HEK293 (cell line): ENCODE results near the gene ZFYVE19.
A peak's percentile ranks its signal among the peaks of the same experiment; 100 is the strongest.

Experiments used
- GLIS2 ChIP-seq: fragments of 450-650 bp; formaldehyde crosslinking; IDR thresholded peaks from 2 replicates; pipeline ENCODE4 v1.5.1; 2016; ENCODE audit warnings: missing biosample characterization, missing genetic modification characterization
- KLF8 ChIP-seq: fragments of 450-650 bp; formaldehyde crosslinking; IDR thresholded peaks from 2 replicates; pipeline ENCODE4 v1.5.1; 2016; ENCODE audit warnings: missing biosample characterization, missing genetic modification characterization
- KLF9 ChIP-seq: fragments of 450-650 bp; formaldehyde crosslinking; IDR thresholded peaks from 2 replicates; pipeline ENCODE4 v1.5.1; 2016; ENCODE audit warnings: missing biosample characterization, missing genetic modification characterization, low read depth
- MYNN ChIP-seq: fragments of 450-650 bp; formaldehyde crosslinking; IDR thresholded peaks from 2 replicates; pipeline ENCODE4 v1.5.1; 2016; ENCODE audit warnings: missing biosample characterization, missing genetic modification characterization, borderline replicate concordance
- OVOL3 ChIP-seq: fragments of 450-650 bp; formaldehyde crosslinking; IDR thresholded peaks from 2 replicates; pipeline ENCODE4 v1.5.1; 2016; ENCODE audit warnings: missing biosample characterization, missing genetic modification characterization
- TSHZ1 ChIP-seq: fragments of 450-650 bp; formaldehyde crosslinking; IDR thresholded peaks from 2 replicates; pipeline ENCODE4 v1.5.1; 2016; ENCODE audit warnings: missing biosample characterization, missing genetic modification characterization, borderline replicate concordance
- YY1 ChIP-seq: fragments of 450-650 bp; formaldehyde crosslinking; IDR thresholded peaks from 2 replicates; pipeline ENCODE4 v1.5.1; 2018; ENCODE audit warnings: missing biosample characterization, missing genetic modification characterization
- ZBTB17 ChIP-seq: fragments of 450-650 bp; formaldehyde crosslinking; IDR thresholded peaks from 2 replicates; pipeline ENCODE4 v1.5.1; 2016; ENCODE audit warnings: missing biosample characterization, missing genetic modification characterization
- ZBTB7A ChIP-seq: fragments of 450-650 bp; formaldehyde crosslinking; IDR thresholded peaks from 2 replicates; pipeline ENCODE4 v1.5.1; 2016; ENCODE audit warnings: low read depth, missing biosample characterization, missing genetic modification characterization
- ZBTB8A ChIP-seq: fragments of 450-650 bp; formaldehyde crosslinking; IDR thresholded peaks from 2 replicates; pipeline ENCODE4 v1.5.1; 2016; ENCODE audit warnings: missing biosample characterization, missing genetic modification characterization
- ZEB2 ChIP-seq: fragments of 450-650 bp; formaldehyde crosslinking; IDR thresholded peaks from 2 replicates; pipeline ENCODE4 v1.5.1; 2016; ENCODE audit warnings: missing biosample characterization, missing genetic modification characterization
- ZIC2 ChIP-seq: fragments of 450-650 bp; formaldehyde crosslinking; IDR thresholded peaks from 2 replicates; pipeline ENCODE4 v1.5.1; 2016; ENCODE audit warnings: missing biosample characterization, missing genetic modification characterization
- ZNF146 ChIP-seq: fragments of 450-650 bp; formaldehyde crosslinking; IDR thresholded peaks from 2 replicates; pipeline ENCODE4 v1.5.1; 2016; ENCODE audit warnings: missing biosample characterization, missing genetic modification characterization
- ZNF148 ChIP-seq: fragments of 450-650 bp; formaldehyde crosslinking; IDR thresholded peaks from 2 replicates; pipeline ENCODE4 v1.5.0; 2017; ENCODE audit warnings: missing biosample characterization, missing genetic modification characterization, borderline replicate concordance
- ZNF155 ChIP-seq: fragments of 450-650 bp; formaldehyde crosslinking; IDR thresholded peaks from 2 replicates; pipeline ENCODE4 v1.5.1; 2016; ENCODE audit warnings: missing biosample characterization, missing genetic modification characterization
- ZNF202 ChIP-seq: fragments of 450-650 bp; formaldehyde crosslinking; IDR thresholded peaks from 2 replicates; pipeline ENCODE4 v1.5.1; 2016; ENCODE audit warnings: missing biosample characterization, missing genetic modification characterization, borderline replicate concordance
- ZNF354C ChIP-seq: fragments of 450-650 bp; formaldehyde crosslinking; IDR thresholded peaks from 2 replicates; pipeline ENCODE4 v1.5.1; 2016; ENCODE audit warnings: missing biosample characterization, missing genetic modification characterization, low read depth, borderline replicate concordance
- ZNF394 ChIP-seq: fragments of 450-650 bp; formaldehyde crosslinking; IDR thresholded peaks from 2 replicates; pipeline ENCODE4 v1.5.1; 2016; ENCODE audit warnings: missing biosample characterization, missing genetic modification characterization, mild to moderate bottlenecking, moderate library complexity, borderline replicate concordance
- ZNF416 ChIP-seq: fragments of 450-650 bp; formaldehyde crosslinking; IDR thresholded peaks from 2 replicates; pipeline ENCODE4 v1.5.1; 2016; ENCODE audit warnings: missing biosample characterization, missing genetic modification characterization
- ZNF423 ChIP-seq: fragments of 450-650 bp; formaldehyde crosslinking; IDR thresholded peaks from 2 replicates; pipeline ENCODE4 v1.5.1; 2016; ENCODE audit warnings: missing biosample characterization, missing genetic modification characterization
- ZNF426 ChIP-seq: fragments of 450-650 bp; formaldehyde crosslinking; IDR thresholded peaks from 2 replicates; pipeline ENCODE4 v1.5.1; 2017; ENCODE audit warnings: missing biosample characterization, missing genetic modification characterization, mild to moderate bottlenecking, inconsistent platforms, moderate library complexity
- ZNF501 ChIP-seq: fragments of 450-650 bp; formaldehyde crosslinking; IDR thresholded peaks from 2 replicates; pipeline ENCODE4 v1.5.1; 2016; ENCODE audit warnings: missing biosample characterization, missing genetic modification characterization
- ZNF510 ChIP-seq: fragments of 450-650 bp; formaldehyde crosslinking; IDR thresholded peaks from 2 replicates; pipeline ENCODE4 v1.5.1; 2018; ENCODE audit warnings: mild to moderate bottlenecking, missing genetic modification characterization, missing biosample characterization; ENCODE audit not compliant: insufficient replicate concordance
- ZNF513 ChIP-seq: fragments of 450-650 bp; IDR thresholded peaks from 2 replicates; pipeline ENCODE4 v1.5.1; 2018; ENCODE audit warnings: missing biosample characterization, missing genetic modification characterization
- ZNF580 ChIP-seq: fragments of 450-650 bp; formaldehyde crosslinking; IDR thresholded peaks from 2 replicates; pipeline ENCODE4 v1.5.1; 2016; ENCODE audit warnings: missing biosample characterization, missing genetic modification characterization
- ZNF596 ChIP-seq: fragments of 450-650 bp; IDR thresholded peaks from 2 replicates; pipeline ENCODE4 v1.5.0; 2018; ENCODE audit warnings: missing biosample characterization, mild to moderate bottlenecking, missing genetic modification characterization, moderate library complexity
- ZNF600 ChIP-seq: fragments of 450-650 bp; formaldehyde crosslinking; IDR thresholded peaks from 2 replicates; pipeline ENCODE4 v1.5.1; 2016; ENCODE audit warnings: missing biosample characterization, missing genetic modification characterization
- ZNF704 ChIP-seq: fragments of 450-650 bp; formaldehyde crosslinking; IDR thresholded peaks from 2 replicates; pipeline ENCODE4 v1.5.1; 2016; ENCODE audit warnings: missing biosample characterization, missing genetic modification characterization
- ZSCAN16 ChIP-seq: fragments of 450-650 bp; formaldehyde crosslinking; IDR thresholded peaks from 2 replicates; pipeline ENCODE4 v1.5.1; 2016; ENCODE audit warnings: missing biosample characterization, missing genetic modification characterization

Gene ZFYVE19

GRCh38 chr15:40763801-40764628, 42.9 kb upstream of the ZFYVE19 start, which contains the start of gene GCHFR (continued):
- TF ChIP-seq ZSCAN16 (no peak), ZEB2 (tag by site-specific recombination) (peak; percentile 80; the same call in 1 of the 2 replicates), ZBTB8A (peak; percentile 68), GLIS2 (tag by site-specific recombination) (peak; percentile 98), KLF9 (tag by site-specific recombination) (peak; percentile 94), ZNF394 (tag by site-specific recombination) (peak; percentile 91), ZBTB7A (tag by site-specific recombination) (no peak), ZNF354C (tag by site-specific recombination) (no peak), YY1 (tag by site-specific recombination) (no peak; the same call in 1 of the 2 replicates), ZNF513 (tag by site-specific recombination) (no peak), MYNN (tag by site-specific recombination) (no peak), ZNF423 (tag by site-specific recombination) (peak; percentile 95), ZNF580 (tag by site-specific recombination) (0 out of 2 replicates have a peak, but pooled peaks have one; percentile 25), KLF8 (tag by site-specific recombination) (peak; percentile 71), ZNF155 (no peak), ZNF600 (tag by site-specific recombination) (peak; percentile 89), ZNF202 (no peak), ZIC2 (tag by site-specific recombination) (peak; percentile 86), ZNF426 (no peak), ZBTB17 (tag by site-specific recombination) (peak; percentile 67), ZNF146 (tag by site-specific recombination) (0 out of 2 replicates have a peak, but pooled peaks have one; percentile 6), ZNF510 (no peak), OVOL3 (peak; percentile 77; the same call in 1 of the 2 replicates), ZNF501 (peak; percentile 53; the same call in 1 of the 2 replicates), ZNF596 (tag by site-specific recombination) (no peak), ZNF704 (tag by site-specific recombination) (no peak), TSHZ1 (tag by site-specific recombination) (no peak), ZNF416 (tag by site-specific recombination) (no peak), ZNF148 (tag by site-specific recombination) (no peak)
